ENCODE data around the gene SREK1IP1.

The SREK1IP1 gene

DNA sequence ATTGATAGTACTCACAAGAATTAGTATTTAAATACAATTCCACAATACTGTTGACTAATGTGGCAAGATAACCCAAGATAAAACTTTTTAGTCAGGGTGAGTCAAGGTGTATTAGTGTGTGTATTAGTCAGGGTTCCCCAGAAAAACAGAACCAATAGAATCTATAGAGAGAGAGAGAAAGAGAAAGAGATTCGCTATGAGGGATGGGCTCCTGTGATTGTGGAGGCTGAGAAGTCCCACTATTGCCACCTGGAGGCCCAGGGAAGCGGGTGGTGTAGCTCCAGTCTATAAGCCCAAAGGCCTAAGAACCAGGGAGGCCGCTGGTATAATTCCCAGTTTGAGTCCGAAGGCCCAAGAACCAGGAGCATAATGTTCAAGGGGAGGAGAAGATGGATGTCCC, 88.2 kb downstream of the SREK1IP1 start:
- DNase-seq, result no peak

DNA sequence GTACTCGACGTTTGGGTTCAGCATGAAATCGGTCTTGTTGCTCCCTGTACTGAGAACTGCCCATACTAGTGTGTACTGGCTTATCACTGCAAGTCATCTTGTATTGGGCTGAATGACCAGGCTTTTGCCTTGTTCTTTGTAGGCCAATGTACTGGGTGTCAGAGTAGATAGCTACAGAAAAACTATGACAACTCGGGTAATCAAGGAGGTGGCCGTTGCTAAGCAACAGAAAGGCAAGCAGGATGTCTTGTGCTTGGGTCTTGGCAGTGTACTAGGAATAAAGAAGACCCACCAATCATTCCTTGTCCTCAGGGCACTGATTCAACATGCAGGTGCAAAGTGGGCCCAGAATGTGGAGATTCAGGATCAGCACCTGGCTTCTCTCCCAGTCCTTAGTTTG, 90.1 kb downstream of the SREK1IP1 start:
- no peak for DNase-seq

DNA sequence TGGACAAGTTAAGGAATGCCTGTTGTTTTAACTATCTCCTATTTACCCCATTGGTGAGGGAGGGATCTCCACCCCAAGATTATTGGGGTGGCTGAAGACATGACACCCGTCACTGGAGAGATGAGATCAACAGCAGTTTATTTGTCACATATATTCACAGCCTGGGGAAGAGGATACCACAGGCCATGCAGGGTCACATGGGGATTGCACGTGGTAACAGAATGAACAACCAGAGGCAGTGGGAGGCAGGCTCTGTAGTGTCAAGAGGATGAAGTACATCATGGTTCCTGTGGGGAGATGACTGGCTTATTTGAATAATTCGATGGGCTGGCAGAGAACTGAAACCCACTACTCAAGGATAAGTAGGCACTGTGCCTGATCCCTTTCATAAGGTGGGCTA, 96.8 kb downstream of the SREK1IP1 start:
- DNase-seq, result no peak

DNA sequence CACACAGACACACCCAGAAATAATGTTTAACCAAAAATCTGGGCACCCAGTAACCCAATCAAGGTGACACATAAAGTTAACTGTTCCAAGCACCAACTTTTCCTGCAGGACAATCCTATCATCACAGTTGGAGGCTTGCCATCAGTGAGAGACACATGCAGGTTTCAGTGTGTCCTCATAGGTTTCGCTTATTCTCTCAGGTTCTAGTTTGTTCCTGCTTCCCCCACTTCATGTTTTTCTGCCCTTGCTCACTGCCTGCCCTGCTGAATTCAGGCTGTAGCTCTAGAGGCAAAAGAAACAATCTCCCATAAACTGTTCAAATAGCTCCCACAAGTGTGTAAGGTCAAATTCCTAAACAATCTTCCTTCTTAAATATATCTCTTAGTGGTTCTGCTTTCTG, 98.2 kb downstream of the SREK1IP1 start:
- no peak for DNase-seq

Measured in CD4-positive, alpha-beta T cell treated with Interferon alpha-2 for 1 hour (primary cell).